Neural cell (in vitro differentiated cells): Measurements from ENCODE around the gene RFESD. TPM values are rescaled to one million over a fixed set of nuclear protein-coding genes. Genes with fewer than 3 reads are reported as not detected.

Experiments
- H2AFZ ChIP-seq: fragments of 200-600, 300-800 bp; sonication (generic), shearing (Covaris generic); 2 replicates; pipeline ENCODE4 v1.6.0; 2014; ENCODE audit warnings: low read depth, mild to moderate bottlenecking, antibody characterized with exemption, low read length, moderate library complexity
- H3F3A ChIP-seq: fragments of 200-600 bp; shearing (Covaris generic); 2 replicates; pipeline ENCODE4 v1.6.1; 2016; ENCODE audit warnings: mild to moderate bottlenecking, moderate library complexity, mixed read lengths, antibody characterized with exemption, low read length; ENCODE audit not compliant: insufficient read depth, poor library complexity, severe bottlenecking
- H3K27ac ChIP-seq: fragments of 200-600, 300-800 bp; sonication (generic), shearing (Covaris generic); 2 replicates; pipeline ENCODE4 v1.5.1; 2014; ENCODE audit warnings: mild to moderate bottlenecking, low read length, moderate library complexity
- H3K27me3 ChIP-seq: fragments of 300-800, 200-600 bp; sonication (generic), shearing (Covaris generic); 2 replicates; pipeline ENCODE4 v1.6.0; 2014; ENCODE audit warnings: mild to moderate bottlenecking, low read depth, low read length, moderate library complexity; ENCODE audit not compliant: insufficient read depth
- H3K36me3 ChIP-seq: fragments of 300-800, 200-600 bp; sonication (generic), shearing (Covaris generic); 2 replicates; pipeline ENCODE4 v1.5.1; 2014; ENCODE audit warnings: mild to moderate bottlenecking, antibody characterized with exemption, low read length, moderate library complexity; ENCODE audit not compliant: insufficient read depth
- H3K4me2 ChIP-seq: fragments of 300-800, 200-600 bp; sonication (generic), shearing (Covaris generic); 2 replicates; pipeline ENCODE4 v1.6.0; 2014; ENCODE audit warnings: mild to moderate bottlenecking, low read length
- H3K4me3 ChIP-seq: fragments of 300-800, 200-600 bp; sonication (generic), shearing (Covaris generic); 2 replicates; pipeline ENCODE4 v1.5.1; 2014; ENCODE audit warnings: mild to moderate bottlenecking, low read length, moderate library complexity
- H3K79me2 ChIP-seq: fragments of 200-600 bp; shearing (Covaris generic); replicated peaks from 2 replicates; pipeline ENCODE4 v1.6.0; 2014; ENCODE audit warnings: mild to moderate bottlenecking, low read length, moderate library complexity; ENCODE audit not compliant: insufficient read depth
- H3K9ac ChIP-seq: fragments of 300-800, 200-600 bp; sonication (generic), shearing (Covaris generic); 2 replicates; pipeline ENCODE4 v1.6.1; 2016; ENCODE audit warnings: mild to moderate bottlenecking, low read length, mixed read lengths
- H3K9me2 ChIP-seq: fragments of 200-600 bp; shearing (Covaris generic); 2 replicates; pipeline ENCODE4 v1.6.1; 2016; ENCODE audit warnings: mild to moderate bottlenecking, low read length, mixed read lengths; ENCODE audit not compliant: insufficient read depth
- H3K9me3 ChIP-seq: fragments of 200-600, 300-800 bp; sonication (generic), shearing (Covaris generic); 2 replicates; pipeline ENCODE4 v1.6.1; 2016; ENCODE audit warnings: mild to moderate bottlenecking, mixed run types, low read length, moderate library complexity, mixed read lengths
- H4K20me1 ChIP-seq: fragments of 200-600 bp; shearing (Covaris generic); 2 replicates; pipeline ENCODE4 v1.6.1; 2016; ENCODE audit warnings: mild to moderate bottlenecking, mixed run types; ENCODE audit not compliant: insufficient read depth
- CTCF ChIP-seq: fragments of 450-650 bp; IDR thresholded peaks from 2 replicates; pipeline ENCODE4 v1.5.1; 2014; ENCODE audit warnings: antibody characterized with exemption, mild to moderate bottlenecking, moderate library complexity; ENCODE audit not compliant: poor library complexity, severe bottlenecking
- EP300 ChIP-seq: fragments of 450-650 bp; conservative IDR thresholded peaks from 2 replicates; pipeline ENCODE4 v1.6.1; 2014; ENCODE audit warnings: antibody characterized with exemption, mild to moderate bottlenecking, moderate library complexity; ENCODE audit not compliant: poor library complexity, severe bottlenecking
- EZH2 ChIP-seq: fragments of 200-600, 300-800 bp; shearing (Covaris generic), sonication (generic); IDR thresholded peaks from 2 replicates; pipeline ENCODE4 v1.6.1; 2014; ENCODE audit warnings: antibody characterized with exemption, low read length, borderline replicate concordance, mild to moderate bottlenecking; ENCODE audit not compliant: insufficient read depth, poor library complexity, severe bottlenecking
- MXI1 ChIP-seq: fragments of 450-650 bp; conservative IDR thresholded peaks from 2 replicates; pipeline ENCODE4 v1.6.1; 2014; ENCODE audit warnings: antibody characterized with exemption, mild to moderate bottlenecking; ENCODE audit not compliant: poor library complexity, severe bottlenecking
- POLR2AphosphoS5 ChIP-seq: IDR thresholded peaks from 2 replicates; pipeline ENCODE4 v1.6.1; 2012
- RAD21 ChIP-seq: fragments of 450-650 bp; conservative IDR thresholded peaks from 2 replicates; pipeline ENCODE4 v1.6.1; 2014; ENCODE audit warnings: antibody characterized with exemption, mild to moderate bottlenecking, moderate library complexity
- SMC3 ChIP-seq: fragments of 450-650 bp; conservative IDR thresholded peaks from 2 replicates; pipeline ENCODE4 v1.6.1; 2014; ENCODE audit warnings: antibody characterized with exemption, mild to moderate bottlenecking, moderate library complexity; ENCODE audit not compliant: poor library complexity
- TAF1 ChIP-seq: IDR thresholded peaks from 2 replicates; pipeline ENCODE4 v1.6.1; 2012; ENCODE audit warnings: low read depth
- polyA plus RNA-seq: library from polyadenylated mRNA; depleted of rRNA; stranded (reverse); fragments of >200 nt; gene quantifications from 2 replicates; pipeline ENCODE4 v1.2.3, GENCODE V29; 2014
- TF ChIP-seq, protein P1 (sequence below): IDR thresholded peaks from 2 replicates; pipeline ENCODE4 v1.6.1; 2012; ENCODE audit warnings: borderline replicate concordance

RFESD gene
- polyA plus RNA-seq, 1 donor from 2014 or later = not detected

DNA sequence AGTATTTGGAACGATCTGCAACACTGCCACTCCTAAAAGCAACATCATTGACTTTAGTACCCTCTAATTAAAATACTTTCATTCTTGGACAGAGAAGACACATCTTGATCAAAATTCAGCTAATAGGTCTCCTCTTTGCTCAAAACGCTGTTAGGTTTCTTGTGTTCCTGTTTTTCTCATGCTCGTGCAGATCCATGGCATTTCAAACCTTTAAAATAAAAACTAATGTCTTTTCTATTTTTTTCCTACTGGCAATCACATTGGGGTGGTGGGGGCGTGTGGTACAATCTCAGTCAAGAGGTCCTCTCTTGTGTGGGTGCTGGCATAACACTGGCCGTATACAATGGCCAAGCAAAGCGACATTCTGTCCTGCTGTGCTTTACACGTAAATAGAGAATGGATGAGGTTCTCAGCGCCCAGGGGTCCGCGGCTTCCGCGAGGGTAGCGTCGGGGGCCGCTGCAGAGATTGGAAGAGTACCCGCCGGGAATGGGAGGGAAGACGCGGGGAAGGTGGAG, 27.0 kb upstream of the RFESD start:
- no peak for TF ChIP-seq SMC3
- no peak for TF ChIP-seq EP300
- TF ChIP-seq MXI1 = no peak
- TF ChIP-seq POLR2AphosphoS5 = no peak
- no peak for TF ChIP-seq TAF1
- TF ChIP-seq, protein P1, sequence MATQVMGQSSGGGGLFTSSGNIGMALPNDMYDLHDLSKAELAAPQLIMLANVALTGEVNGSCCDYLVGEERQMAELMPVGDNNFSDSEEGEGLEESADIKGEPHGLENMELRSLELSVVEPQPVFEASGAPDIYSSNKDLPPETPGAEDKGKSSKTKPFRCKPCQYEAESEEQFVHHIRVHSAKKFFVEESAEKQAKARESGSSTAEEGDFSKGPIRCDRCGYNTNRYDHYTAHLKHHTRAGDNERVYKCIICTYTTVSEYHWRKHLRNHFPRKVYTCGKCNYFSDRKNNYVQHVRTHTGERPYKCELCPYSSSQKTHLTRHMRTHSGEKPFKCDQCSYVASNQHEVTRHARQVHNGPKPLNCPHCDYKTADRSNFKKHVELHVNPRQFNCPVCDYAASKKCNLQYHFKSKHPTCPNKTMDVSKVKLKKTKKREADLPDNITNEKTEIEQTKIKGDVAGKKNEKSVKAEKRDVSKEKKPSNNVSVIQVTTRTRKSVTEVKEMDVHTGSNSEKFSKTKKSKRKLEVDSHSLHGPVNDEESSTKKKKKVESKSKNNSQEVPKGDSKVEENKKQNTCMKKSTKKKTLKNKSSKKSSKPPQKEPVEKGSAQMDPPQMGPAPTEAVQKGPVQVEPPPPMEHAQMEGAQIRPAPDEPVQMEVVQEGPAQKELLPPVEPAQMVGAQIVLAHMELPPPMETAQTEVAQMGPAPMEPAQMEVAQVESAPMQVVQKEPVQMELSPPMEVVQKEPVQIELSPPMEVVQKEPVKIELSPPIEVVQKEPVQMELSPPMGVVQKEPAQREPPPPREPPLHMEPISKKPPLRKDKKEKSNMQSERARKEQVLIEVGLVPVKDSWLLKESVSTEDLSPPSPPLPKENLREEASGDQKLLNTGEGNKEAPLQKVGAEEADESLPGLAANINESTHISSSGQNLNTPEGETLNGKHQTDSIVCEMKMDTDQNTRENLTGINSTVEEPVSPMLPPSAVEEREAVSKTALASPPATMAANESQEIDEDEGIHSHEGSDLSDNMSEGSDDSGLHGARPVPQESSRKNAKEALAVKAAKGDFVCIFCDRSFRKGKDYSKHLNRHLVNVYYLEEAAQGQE = no peak
- no peak for TF ChIP-seq CTCF
- TF ChIP-seq RAD21 = no peak
- no peak for TF ChIP-seq EZH2
- Histone ChIP-seq H3K27ac (no peak overlapping the region), H3K36me3 (no peaks in the 10 kb centered on the region), H4K20me1 (no peaks in the 10 kb centered on the region), H3K9me3 (no peaks in the 10 kb centered on the region), H3K79me2 (no peaks in the 10 kb centered on the region), H3K9me2 (no peaks in the 10 kb centered on the region), H3F3A (peaks cover 10% of the 10 kb centered on the region), H2AFZ (no peak overlapping the region), H3K4me2 (peak overlapping the region; percentile 48), H3K4me3 (peak overlapping the region; percentile 71), H3K27me3 (peaks cover 41% of the 10 kb centered on the region), H3K9ac (no peak overlapping the region)

GRCh38 chr5:95620030-95620869, 26.3 kb upstream of the RFESD start, which contains the start of gene GPR150:
TSS of gene GPR150 (plus strand) at chr5:95620087. CDS start at chr5:95620276, 189 bp downstream.
- Histone ChIP-seq H3K9ac (peak within 1 kb of the TSS; percentile 44), H3K36me3 (no peaks in the 10 kb centered on the region), H3F3A (peaks cover 10% of the 10 kb centered on the region), H3K4me2 (peak within 1 kb of the TSS; percentile 57), H3K27ac (no peak within 1 kb of the TSS), H3K27me3 (peaks cover 41% of the 10 kb centered on the region), H3K9me2 (no peaks in the 10 kb centered on the region), H3K4me3 (peak within 1 kb of the TSS; percentile 71), H3K9me3 (no peaks in the 10 kb centered on the region), H4K20me1 (no peaks in the 10 kb centered on the region), H3K79me2 (no peaks in the 10 kb centered on the region), H2AFZ (no peak within 1 kb of the TSS)
- TF ChIP-seq EZH2 (no peak), CTCF (peak; percentile 40), TAF1 (no peak), SMC3 (no peak), POLR2AphosphoS5 (no peak), MXI1 (no peak), RAD21 (peak; percentile 21), EP300 (no peak)
- TF ChIP-seq, protein P1 = no peak
